Stimulated activated CD4-positive, alpha-beta T cell treated with anti-CD3 and anti-CD28 coated beads, Interleukin-4, amount 100 ng/mL, for 24 hours (primary cell): Measurements from ENCODE around the gene STAC3.

Experiments
- DNase-seq: peaks from one replicate; pipeline ENCODE4 v3.0.0-alpha.2; 2020

The STAC3 gene

DNA sequence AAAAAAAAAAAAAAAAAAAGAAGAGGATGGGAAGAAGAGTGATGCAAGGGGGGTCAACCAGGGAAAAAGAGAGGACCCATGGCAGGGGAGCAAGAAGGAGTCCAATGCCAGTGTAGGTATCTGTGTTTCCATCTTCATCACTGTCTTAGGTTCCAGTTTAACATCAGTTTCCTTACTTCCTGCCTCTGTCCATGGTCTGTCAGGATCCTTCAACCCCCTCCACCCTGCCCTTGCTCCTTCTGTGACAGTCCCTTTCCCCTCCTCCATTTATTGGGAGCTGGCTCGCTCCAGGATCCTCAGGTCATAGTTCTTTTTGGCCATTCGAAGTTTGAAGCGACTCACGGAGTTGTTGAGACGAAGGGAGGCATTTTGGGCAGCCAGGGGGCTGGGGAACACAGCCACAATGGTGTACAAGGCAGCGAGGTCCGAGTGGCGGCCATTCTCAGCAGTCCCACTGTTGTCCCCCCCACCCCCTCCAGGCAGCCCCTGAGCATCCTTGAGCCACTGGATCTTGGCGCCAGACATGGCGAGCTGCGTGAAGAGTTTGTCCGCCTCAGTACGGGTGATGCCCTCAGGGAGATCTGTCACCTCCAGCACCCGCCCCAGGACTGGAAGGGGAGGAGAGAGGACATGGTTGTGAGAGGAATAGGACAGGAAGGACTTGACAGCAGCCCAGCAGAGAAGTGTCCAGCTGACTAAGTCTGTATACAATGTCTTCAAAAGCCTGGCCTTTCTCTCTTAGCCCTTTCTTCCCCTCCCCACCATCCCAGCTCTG is 3.7 kb upstream of the STAC3 start:
- no peak for DNase-seq

DNA sequence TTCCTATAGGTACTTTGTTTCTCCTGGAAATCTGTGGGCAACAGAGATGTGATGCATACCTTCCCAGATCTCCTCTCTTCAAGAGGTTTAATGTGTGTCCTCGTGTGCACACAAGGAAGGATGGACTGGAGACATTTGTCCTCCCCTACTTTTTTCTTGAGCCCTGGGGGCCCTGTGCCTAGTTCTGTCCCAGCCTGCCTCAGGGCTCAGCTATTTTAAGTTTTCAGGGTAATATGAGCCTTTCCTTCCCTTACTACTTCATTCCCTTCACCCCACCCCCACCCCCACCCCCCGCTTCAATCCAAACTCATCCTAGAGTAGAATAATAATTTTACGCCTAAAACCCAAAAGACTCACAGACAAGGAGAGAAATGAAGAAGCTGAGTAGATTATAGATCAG is 446 bp downstream of the STAC3 start:
- DNase-seq = no peak

DNA sequence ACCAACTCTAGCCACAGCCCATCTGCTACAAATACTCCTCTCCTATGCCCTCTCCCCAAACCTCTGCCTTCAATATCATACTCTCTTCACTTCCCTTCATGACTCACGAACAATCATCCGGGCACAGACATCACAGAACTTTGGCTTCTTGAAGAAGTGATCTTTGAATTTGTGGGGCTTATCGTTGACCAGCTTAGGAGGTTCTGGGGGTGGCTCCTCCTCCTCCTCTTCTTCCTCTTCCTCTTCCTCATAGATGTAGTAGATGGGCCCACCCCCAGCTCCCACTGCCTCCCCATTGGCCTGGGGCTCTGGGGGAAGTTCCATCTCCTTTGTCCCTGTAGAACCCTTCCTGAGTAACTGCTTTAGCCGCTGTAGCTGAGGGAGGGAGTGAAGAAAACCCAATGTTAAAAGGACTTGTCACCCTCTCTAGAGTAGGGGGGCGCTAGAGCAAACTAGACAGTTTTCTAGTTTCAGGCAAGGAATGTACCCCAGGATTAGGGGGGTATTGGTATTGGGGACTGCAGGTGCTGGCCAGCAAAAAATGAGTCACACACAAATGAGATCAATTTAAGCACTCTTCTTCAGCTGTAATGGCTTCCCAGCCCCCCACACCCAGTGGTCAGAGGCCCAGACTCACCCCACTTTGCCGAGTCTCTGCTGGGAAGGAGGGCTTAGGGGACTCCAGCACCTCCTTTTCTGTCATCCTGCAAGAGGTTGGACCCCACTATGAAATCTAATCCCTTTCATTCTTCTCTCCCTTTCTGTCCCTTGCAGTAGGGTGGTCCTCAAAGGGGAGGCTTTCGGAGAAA is 1.8 kb downstream of the STAC3 start:
- DNase-seq = no peak

DNA sequence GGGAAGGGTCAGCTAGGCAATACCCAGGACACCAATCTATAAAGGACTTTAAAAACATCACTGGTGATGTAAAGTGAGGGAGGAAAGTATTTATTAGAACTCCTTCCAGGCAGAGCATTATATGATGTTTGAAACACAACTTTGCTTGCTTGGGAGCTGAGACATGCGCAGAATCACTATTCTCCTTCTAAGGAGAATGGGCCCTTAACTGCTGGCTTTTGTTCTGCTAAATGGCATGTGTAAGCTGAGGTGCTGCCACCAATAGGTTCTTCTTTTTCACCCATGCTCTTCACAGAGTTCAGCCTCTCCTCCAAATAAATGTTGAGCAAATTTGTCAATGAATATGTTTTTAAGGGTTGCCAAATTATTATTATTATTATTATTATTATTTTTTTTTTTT is 3.9 kb downstream of the STAC3 start:
- no peak for DNase-seq

DNA sequence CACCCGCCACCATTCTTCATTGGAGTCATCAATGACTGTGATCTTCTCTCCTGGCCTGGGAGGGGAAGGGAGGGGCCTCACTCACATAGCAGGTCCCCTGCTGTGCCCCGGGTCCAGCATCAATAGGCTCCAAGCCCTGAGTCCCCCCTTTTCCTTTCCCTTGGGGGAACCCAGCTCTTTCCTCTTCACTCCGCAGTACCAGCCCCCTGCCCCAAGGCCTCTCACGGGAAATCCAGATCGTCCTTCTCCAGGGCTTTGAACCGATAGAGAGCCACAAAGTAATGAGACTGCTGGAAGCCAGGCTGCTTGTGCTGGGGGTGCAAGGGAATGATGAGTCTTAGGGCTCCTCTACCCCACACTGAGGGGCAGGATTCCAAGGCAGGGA is 6.7 kb downstream of the STAC3 start:
- DNase-seq = no peak

DNA sequence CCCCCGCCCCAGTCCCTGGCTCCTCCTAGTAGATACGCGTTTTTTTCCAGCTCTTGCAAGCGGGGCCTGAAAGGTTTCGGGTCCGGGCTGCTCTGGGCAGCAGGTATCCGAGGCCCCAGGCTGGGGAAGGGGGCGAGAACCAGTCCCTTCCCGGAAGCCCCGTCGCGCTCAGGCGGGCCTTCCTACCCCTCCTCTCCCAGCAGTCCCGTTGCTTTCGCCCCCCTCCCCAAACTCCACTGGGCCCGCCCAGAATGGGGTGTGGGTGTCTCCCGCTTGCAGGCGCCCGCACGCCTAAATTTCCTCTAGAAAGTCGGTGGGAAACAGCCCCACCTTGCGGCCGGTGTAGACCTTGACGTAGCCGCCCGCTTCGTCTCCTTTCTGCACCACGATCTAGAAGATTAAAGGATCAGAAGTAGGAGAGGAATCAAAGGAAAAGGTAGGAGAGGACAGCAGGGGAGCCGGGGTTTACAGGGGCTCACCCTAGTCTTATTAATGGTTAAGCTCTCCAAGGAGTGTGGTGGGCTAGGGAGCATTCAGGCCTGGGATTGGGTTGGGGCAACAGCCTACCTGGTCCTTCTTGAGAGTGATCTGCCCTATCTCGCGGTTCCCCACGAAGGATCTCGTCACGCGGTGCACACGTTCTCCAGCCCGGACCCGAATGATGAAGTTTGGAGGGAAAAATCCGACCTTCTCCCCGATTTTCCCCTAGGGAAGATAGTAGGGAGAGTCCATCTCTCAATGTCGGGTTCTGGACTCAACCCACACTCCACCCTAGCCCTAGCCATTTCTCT is 7.3 kb downstream of the STAC3 start:
- DNase-seq = peak; percentile 83

DNA sequence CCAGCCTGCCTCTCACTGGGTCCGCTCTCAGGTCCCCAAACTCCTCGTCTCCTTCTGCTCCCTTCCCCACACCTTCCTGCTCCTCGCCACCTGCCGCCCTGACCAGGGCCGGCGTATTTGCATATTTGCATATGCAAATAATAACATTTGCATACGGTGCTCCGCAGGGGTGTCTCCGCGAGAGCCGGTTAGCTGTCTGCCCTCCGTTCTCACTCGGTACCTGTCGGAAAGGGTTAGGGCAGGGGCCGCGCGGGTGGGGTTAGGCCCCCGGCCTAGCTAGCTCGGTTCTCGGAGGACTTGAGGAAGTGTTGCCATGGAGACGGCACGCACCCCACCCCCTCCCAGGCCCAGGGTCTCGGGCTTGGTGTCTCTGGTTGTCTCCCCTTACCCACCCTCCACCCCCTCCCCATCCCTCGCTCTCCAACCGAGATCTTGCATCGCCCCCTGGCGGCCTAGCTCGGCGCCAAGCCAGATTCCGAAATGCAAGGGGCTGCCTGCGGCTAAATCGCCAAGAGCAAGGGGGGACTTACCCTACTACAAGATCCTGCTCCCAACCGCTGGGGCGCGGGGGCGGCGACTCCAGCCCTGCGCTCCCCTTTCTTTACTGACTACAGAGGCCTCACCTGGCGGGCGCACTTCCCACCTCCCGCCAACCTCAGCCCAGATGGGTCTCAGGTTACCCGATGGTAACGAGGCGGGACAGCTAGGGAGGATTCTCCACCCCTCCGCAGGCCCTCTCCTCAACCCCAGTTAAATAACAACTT is 8.1 kb downstream of the STAC3 start:
- DNase-seq = peak; percentile 76

DNA sequence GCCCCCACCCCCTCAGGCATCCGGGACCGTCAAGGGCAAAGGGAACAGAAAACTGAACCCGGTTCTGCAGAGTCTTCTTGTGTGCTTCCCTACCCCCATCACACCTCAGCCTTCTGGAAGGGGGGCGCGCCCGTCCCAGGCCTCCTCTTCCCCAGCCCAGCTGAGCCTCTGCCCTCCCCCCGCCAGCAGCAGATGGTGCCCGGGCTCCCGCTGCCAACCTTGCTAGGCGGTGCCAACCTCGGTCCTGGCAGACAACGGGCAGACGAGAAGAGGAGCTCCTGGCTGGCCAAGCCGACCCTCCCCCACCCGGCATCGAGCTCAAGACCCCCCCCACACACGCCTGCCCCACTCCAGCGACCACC is 8.7 kb downstream of the STAC3 start:
- DNase-seq = no peak

DNA sequence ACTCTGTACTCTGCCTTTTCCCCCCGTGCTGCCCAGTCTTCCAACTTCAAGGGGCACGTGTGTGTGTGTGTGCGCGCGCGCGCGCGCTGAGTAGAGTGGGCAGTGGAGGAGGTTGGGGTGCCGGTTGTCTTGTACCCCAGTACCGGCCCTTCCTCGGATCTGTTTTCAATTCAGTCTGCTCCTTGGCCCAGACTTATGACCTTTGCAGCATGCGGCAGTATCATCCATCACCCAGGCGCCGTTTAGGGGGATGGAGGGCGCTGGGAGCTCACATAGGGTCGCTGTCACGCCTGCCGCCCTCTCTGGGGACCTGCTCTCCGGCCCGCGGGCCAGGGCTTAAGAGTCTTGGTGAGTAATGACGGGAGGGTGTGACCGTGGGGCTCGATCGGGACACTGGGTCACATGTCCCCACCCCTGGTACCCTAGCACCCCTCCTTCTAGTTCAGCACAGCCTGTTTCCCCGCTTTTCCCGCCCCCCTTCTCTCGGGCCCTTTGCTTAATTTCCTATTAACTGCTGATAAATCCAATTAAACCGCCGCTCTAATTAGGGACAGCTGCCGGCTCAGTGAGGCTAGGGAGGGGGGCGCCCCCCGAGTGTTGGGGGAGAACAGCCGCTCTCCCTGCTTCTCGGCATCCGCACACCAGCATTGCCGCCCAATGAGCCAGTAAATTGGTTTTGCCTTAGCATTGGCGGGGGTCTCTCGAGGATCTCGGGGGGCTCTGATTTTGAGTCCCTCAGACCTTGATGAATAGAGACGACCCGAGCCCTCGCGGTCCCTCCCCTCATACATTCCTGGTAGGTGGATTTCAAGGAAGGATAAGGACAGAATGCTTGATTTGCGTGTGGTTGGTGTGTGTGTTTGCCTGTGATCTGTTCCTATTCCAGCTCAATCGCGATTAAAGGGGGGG is 9.3 kb downstream of the STAC3 start:
- DNase-seq = no peak

DNA sequence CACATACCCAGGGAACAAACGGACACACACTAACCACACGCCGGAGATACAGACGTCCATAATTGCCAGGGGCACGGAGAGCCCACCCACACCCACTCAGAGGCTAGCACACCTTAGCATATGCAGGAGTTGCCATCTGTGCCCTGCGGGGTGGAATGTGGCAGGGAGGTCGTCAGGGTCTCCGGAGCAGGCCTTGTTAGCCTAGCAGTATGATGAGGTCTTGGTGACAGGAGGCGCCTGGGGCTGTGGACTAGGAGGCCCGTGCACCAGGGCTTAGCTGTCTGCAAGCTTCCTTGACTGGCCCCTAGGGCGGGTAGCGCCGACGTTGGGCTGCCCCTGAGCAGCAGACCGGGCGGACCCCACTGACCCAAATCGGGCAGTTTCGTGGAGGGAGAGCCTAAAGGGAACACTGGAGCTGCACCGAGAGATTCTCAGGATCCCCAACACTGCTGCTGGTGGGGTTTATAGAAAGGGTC is 10.0 kb downstream of the STAC3 start:
- DNase-seq = peak; percentile 19

DNA sequence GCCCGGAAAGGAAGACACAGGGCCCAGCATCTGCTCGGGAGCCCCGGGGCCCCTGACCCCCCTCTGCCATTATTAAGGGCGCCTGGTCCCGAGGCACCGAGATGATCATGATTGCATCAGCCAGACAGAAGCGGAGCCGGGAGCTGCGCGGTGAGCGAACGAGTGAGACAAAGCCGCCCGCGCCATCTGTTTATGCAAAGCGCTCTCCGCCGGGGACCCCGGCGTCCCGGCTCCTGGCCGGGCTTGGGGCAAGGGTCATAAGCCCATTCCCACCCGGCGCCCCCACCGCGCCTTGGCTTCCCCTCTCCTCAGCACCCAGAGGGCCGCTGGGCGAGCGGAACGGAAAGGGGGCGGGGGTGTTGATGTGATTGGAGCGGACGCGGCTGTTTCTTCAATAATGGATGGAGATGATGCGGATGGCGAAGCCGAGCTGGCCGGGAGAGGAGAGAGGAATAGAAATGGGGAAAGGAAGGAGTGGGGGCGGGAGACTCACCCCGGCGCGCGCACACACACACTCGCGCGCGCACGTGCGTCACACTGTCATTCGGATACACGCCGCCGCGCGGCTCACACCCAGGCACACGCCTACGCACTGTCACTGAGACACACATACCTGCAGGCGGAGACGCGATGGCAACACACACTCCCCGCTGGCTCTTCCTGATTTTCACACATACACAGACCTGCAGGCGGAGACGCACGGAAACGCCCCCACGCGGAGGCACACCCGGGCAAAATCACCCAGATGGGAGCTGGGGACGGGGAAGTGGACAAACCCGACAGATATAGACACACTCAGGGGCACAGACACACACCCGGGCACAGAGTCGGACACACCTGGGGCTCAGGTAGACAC is 10.7 kb downstream of the STAC3 start:
- DNase-seq = peak; percentile 79

DNA sequence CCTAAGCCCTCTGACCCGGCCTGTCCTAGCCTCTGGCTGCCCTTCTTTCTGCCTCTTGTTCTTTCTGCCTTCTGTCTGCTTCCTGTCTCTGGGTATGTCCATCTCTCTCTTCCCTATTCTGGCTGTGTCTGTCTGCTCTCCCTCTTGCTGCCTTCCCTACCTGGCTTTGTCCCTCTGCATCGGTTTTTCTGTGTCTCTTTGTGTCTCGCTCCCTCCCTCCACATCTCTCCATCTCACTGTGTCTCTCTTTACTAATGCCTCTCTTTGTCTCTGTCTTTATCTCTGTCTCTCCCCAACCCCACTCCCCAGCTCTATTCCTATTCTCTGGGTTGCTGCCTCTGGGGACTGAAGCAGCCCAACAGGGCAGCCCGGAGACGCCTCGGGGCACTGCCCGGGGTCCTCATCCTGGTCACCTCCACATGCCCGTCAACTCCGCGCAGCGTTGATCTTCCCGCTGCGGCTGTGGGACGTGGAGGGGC is 11.4 kb downstream of the STAC3 start:
- DNase-seq = no peak

DNA sequence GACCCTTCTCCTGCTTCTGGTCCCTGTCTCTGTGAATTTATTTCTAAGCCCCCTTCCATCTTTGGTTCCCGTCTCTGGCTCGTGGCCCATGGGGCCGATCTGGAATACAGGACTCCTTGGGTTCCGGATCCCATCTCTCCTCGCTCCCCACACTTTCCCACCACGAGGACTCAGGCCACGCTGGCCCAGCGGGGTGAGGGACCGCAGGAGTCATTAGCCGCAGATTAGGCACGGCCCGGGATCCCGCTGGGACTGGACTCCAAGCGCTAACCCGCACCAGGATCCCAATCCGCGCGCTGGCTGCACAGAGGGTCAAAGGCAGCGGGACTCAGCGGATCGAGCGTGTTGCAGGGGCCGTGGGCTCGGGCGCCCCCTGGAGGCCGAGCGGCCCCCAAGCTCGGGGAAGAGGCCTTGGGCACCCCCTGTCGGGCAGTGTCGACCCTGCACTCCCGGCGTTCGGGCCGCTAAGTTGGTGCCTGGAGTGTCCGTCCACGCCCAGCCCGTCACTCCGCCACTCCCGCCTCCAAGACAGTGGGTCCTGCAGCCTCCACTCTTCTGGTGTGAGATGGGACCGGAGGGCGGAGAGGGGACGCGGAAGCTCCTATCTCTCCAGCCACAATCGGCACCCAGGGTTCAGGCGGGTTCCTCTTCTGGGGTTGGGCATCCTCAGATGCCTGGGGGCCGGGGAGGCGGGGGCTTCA is 12.0 kb downstream of the STAC3 start:
- DNase-seq = peak; percentile 90

DNA sequence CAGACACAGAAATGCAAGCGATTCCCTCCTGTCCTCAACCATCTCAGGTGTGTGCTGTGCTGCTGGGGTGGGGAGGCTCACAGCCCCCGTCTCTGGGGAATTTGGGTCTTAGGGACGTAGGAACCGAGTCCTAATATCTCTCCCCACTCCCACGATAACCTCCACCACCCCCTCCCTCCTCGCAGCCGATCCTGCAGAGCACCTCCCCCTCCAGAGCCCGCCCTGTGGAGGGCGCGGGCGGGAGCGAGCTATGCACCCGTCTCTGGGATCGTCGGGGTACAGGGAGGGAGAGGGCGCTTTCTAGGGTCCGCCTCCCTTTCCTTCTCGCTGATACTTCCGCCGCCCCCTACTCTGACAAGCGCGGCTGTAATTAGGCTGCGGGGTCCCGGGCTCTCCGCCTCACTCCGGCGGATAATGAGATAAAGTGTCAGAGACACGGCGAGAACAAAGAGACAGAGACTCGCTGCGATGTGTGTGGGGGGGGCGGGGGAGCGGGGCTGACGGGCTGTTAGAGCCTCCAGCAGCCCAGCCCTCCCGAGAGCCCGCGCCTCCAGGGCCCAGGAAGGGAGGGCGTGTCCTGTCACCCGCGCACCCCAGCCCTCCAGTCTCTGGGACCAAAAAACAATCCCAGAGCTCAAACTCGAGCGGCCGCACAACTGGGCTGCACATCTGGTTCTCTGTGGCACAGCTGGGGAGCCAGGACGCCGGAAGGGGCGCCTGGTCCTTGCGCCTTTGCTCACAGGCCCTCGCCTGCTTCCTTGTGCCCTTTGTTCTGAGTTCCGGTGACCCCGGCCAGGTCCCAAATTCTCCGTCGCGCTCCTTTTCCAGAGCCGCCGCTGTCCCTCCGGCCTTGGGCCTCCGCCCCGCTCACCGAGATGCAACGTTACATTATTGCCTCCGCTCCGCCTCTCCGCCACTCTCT is 12.8 kb downstream of the STAC3 start:
- no peak for DNase-seq

DNA sequence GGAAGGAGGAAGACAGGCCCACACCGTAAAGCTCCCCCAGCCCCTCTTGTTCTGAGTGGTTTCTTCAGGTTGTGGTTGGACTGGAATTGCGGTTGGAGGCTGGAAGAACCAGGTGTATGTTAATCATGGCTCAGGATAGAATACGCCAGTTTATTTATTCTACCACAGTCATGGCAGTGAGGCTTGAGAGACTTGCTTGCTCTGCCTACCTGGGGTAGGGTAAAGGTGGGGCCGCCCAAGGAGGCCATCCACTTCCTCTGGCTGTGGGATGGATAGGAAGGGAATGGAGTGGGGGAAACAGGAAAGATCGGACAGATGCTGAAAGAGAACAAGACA is 13.4 kb downstream of the STAC3 start:
- DNase-seq = no peak

DNA sequence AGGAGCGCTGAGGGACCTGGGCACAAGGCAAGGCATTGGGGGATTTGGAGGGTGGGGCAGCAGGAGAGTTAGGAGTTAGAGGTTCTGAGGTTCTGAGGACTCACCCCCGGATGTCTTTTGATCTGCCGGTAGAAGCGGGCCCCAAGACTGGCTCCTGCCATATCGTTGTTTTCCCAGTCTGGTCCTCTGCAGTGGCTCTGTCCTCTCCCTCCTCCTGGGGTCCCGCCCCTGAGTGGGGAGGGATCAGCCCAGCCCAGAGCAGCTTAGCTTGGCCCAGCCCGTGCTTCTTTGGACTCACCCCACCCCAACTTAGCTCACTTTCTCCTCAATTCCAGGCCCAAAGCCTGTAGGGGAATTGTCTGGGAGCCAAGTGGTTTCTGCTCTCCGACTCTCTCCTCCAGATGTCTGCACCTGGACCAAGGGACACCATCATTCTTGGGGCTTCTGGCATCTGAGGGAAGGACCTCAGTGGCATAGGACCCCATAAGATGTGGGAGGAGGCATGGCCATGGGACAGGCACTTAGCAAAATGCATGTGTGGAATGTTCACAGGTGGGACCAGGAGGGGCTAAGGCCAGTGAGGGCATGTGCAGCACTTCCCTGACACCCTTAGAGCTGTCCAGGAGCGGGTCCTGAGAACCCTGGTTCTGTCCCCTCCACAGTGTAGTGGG is 13.9 kb downstream of the STAC3 start:
- no peak for DNase-seq

DNA sequence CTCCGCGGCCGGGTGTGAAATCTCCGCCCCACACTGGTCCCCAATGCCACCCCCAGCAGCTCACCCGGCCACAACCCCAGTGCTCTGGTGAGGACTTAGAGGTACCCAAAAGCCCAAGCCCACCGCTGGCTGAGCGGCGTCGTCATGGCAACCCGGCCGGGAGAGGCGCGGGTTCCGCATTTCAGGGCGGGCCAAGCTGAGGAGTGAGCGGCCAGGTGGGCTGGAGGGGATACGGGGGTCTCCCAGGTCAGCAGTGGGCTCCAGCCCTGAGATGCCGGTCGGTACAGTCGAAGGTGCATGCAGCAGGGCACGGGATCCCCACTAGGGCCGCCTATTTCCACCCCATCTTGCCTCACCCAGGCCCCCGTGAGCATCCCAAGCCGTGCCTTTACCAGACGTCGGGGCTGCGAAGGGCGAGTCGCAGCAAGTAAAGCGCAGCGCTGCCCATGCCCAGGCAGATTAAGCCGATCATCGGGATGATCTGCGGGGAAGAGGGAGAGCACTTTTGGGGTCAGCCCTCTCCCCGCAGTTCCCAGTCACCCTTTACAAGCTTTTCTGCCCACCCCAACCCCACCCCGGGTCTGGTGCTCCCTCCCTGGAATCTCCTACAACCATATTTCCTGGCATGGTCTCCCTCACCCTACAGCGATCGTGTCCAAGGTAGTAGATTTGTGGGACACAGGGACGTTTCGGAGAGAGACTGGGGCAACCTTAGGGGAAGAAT is 14.6 kb downstream of the STAC3 start:
- DNase-seq = no peak

DNA sequence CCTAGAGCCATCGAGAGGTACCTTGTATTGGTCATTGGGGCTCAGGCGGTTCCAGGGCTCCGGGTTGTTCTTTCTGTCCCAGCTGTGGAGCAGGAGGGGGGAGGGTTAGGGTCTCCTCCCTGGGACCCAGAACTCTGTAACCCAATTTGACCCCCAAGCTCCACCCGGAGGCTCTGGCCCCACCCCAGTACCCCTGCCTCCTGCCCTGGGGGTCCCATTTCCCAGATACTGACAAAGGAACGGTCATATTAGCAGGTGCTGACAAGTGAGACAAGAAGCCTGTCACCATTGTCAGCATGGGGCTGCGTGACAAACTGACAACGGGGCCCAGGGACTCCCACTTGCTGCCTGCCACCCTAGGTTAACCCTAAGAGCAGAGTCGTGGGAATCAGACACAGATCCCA is 15.3 kb downstream of the STAC3 start:
- DNase-seq = no peak
